ENCODE results near the gene AMOTL2. TPM values are rescaled to one million over a fixed set of nuclear protein-coding genes. Genes with fewer than 3 reads are reported as not detected.

AMOTL2 gene
- total RNA-seq, 4 donors from 2014 or later, result 49.4 to 87.5 (median 61.4) TPM

- Histone ChIP-seq H3K36me3 (no peaks in the 10 kb centered on the region), H3K27ac (no peak overlapping the region), H3K9me3 (no peaks in the 10 kb centered on the region), H3K4me3 (no peak overlapping the region), H3K27me3 (no peaks in the 10 kb centered on the region), H3K4me1 (no peaks in the 10 kb centered on the region)
- DNase-seq, result no peak
- intact Hi-C loops (cut with DNase I; ENCODE audit: low total_unique reads), result no loop called here
- TF ChIP-seq POLR2A (IDR thresholded peaks at IDR 0.05), result no peak
- no peak for TF ChIP-seq CTCF (IDR thresholded peaks at IDR 0.05)
These were observed 14.0 kb upstream of the AMOTL2 start for GRCh38 chr3:134388292-134388691.

GRCh38 chr3:134387293-134387692, 13.0 kb upstream of the AMOTL2 start:
- intact Hi-C loops (cut with DNase I; ENCODE audit: low total_unique reads), result no loop called here
- H3K4me3 ChIP-seq, result no peak overlapping the region

GRCh38 chr3:134384963-134385362, 10.7 kb upstream of the AMOTL2 start:
- Histone ChIP-seq H3K4me3 (no peak overlapping the region), H3K27me3 (no peaks in the 10 kb centered on the region), H3K9me3 (no peaks in the 10 kb centered on the region), H3K36me3 (no peaks in the 10 kb centered on the region), H3K4me1 (no peaks in the 10 kb centered on the region), H3K27ac (no peak overlapping the region)
- TF ChIP-seq POLR2A (IDR thresholded peaks at IDR 0.05) (no peak), CTCF (IDR thresholded peaks at IDR 0.05) (no peak)
- intact Hi-C loops (cut with DNase I; ENCODE audit: low total_unique reads), result no loop called here
- no peak for DNase-seq

More at GRCh38 chr3:134387293-134387692, 13.0 kb upstream of the AMOTL2 start:
- no peak for TF ChIP-seq POLR2A (IDR thresholded peaks at IDR 0.05)
- TF ChIP-seq CTCF (IDR thresholded peaks at IDR 0.05), result no peak
- Histone ChIP-seq H3K36me3 (no peaks in the 10 kb centered on the region), H3K27me3 (no peaks in the 10 kb centered on the region), H3K27ac (no peak overlapping the region), H3K9me3 (no peaks in the 10 kb centered on the region), H3K4me1 (no peaks in the 10 kb centered on the region)
- no peak for DNase-seq

GRCh38 chr3:134381831-134382442, 7.7 kb upstream of the AMOTL2 start:
- intact Hi-C loops (cut with DNase I; ENCODE audit: low total_unique reads), result no loop called here
- H3K27ac ChIP-seq, result peak overlapping the region; percentile 23 to 46

More at GRCh38 chr3:134381831-134382442, 7.7 kb upstream of the AMOTL2 start:
- Histone ChIP-seq H3K27me3 (no peaks in the 10 kb centered on the region), H3K36me3 (no peaks in the 10 kb centered on the region), H3K4me3 (no peak overlapping the region), H3K4me1 (no peaks in the 10 kb centered on the region), H3K9me3 (no peaks in the 10 kb centered on the region)
- no peak for TF ChIP-seq POLR2A (IDR thresholded peaks at IDR 0.05)
- no peak for TF ChIP-seq CTCF (IDR thresholded peaks at IDR 0.05)
- no peak for DNase-seq
